GM10248 (cell line): ENCODE measurements around the gene ABCB8.

Source experiments
- CTCF ChIA-PET: fragments of 300-600 bp; sonication (Branson Sonifier 250); formaldehyde crosslinking; extraction: SDS; loops from one replicate; lab custom pipeline; 2021; ENCODE audit warnings: antibody characterized with exemption; lab: Yijun Ruan, JAX
- POLR2A ChIA-PET: fragments of 350-650 bp; sonication (Branson Sonifier 250); formaldehyde crosslinking; extraction: SDS; loops from one replicate; lab custom pipeline; 2020; ENCODE audit warnings: antibody characterized with exemption; lab: Yijun Ruan, JAX
- DNase-seq: peaks from one replicate; pipeline ENCODE4 v3.0.0; 2012; ENCODE audit errors: extremely low spot score
- CTCF ChIP-seq: IDR thresholded peaks from 2 replicates; pipeline ENCODE4 v1.5.1; 2012; ENCODE audit warnings: mild to moderate bottlenecking, low read depth; ENCODE audit errors: extremely low read depth, missing control alignments, control extremely low read depth

Gene ABCB8

GRCh38 chr7:151061213-151062110 lies 33.2 kb downstream of the ABCB8 start:
- no peak for TF ChIP-seq CTCF
- ChIA-PET CTCF (interaction anchor here (2.1 to 2.5 kb wide), 2 partner anchors 15 to 42 kb away, joined by 4 to 7 read pairs; no protein-coding TSS in a partner anchor), POLR2A (no interaction called here)
- no peak for DNase-seq

GRCh38 chr7:151062111-151062398 lies 33.8 kb downstream of the ABCB8 start:
- TF ChIP-seq CTCF = no peak
- no peak for DNase-seq
- POLR2A ChIA-PET = interaction anchor here (0.6 kb wide), 1 partner anchor 24 kb away, joined by 3 read pairs; the partner anchor contains the start of gene AGAP3
- CTCF ChIA-PET = interaction anchor here (0.8 to 2.5 kb wide), 3 partner anchors 14 to 49 kb away, joined by 4 to 7 read pairs (median 4); no protein-coding TSS in a partner anchor

- no peak for TF ChIP-seq CTCF
- ChIA-PET POLR2A (interaction anchor here (0.6 kb wide), 1 partner anchor 23 kb away, joined by 3 read pairs; the partner anchor contains the start of gene AGAP3), CTCF (interaction anchor here (0.8 to 2.5 kb wide), 3 partner anchors 14 to 49 kb away, joined by 4 to 7 read pairs (median 4); no protein-coding TSS in a partner anchor)
- no peak for DNase-seq
Measured at GRCh38 chr7:151062399-151063211, 34.4 kb downstream of the ABCB8 start.

GRCh38 chr7:151063212-151063561 lies 34.9 kb downstream of the ABCB8 start:
- ChIA-PET CTCF (interaction anchor here (2.5 kb wide), 1 partner anchor 13 kb away, joined by 7 read pairs; no protein-coding TSS in a partner anchor), POLR2A (no interaction called here)
- no peak for TF ChIP-seq CTCF
- no peak for DNase-seq

- TF ChIP-seq CTCF = no peak
- CTCF ChIA-PET = no interaction called here
- DNase-seq = no peak
- POLR2A ChIA-PET = no interaction called here
Measured at GRCh38 chr7:151064454-151064853, 36.2 kb downstream of the ABCB8 start.

- no peak for DNase-seq
- ChIA-PET POLR2A (no interaction called here), CTCF (no interaction called here)
- no peak for TF ChIP-seq CTCF
Measured at GRCh38 chr7:151064993-151065392, 36.7 kb downstream of the ABCB8 start.
